ENCODE measurements around the gene MGAT3.

DNA sequence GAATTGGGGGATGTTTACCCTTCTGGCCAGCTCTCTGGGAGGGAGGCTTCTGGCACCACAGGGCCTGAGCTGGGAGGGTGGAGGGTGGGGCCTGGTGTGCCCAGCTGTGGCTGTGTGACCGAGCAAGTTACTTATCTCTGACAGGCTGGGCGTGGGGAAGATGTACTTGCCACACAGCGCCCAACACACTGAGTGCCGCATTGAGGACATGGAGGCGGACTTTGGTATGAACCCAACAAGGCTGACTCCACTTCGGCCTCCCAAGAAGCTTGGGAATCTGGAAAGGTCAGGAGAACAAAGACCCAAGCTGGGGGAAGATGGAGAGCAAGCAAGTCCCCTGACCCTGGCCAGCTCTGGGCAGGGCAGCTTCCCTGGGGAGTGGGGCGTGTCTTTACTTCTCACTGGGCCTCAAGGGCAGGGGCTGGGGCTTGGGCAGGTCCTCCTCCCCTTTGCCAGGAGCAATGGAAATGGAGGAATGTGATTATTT, 2.4 kb upstream of the MGAT3 start:
- TF ChIP-seq CTCF (IDR thresholded peaks at IDR 0.05), result no peak
- TF ChIP-seq POLR2A (IDR thresholded peaks at IDR 0.05), result no peak

All from adrenal gland (tissue), 5 donors.